Nephron progenitor cell (in vitro differentiated cells): Measurements from ENCODE around the gene CDK3.

ENCODE experiments used
- DNase-seq: peaks from one replicate; pipeline ENCODE4 v3.0.0; 2021
- H3K27ac Mint-ChIP-seq: 2 replicates; pipeline ENCODE4 v1.8.0; 2021; ENCODE audit warnings: mild to moderate bottlenecking, moderate library complexity, mixed read lengths
- H3K27me3 Mint-ChIP-seq: 2 replicates; pipeline ENCODE4 v1.8.0; 2021; ENCODE audit warnings: mild to moderate bottlenecking, low read depth, mixed read lengths; ENCODE audit not compliant: poor library complexity
- H3K36me3 Mint-ChIP-seq: 2 replicates; pipeline ENCODE4 v1.8.0; 2021; ENCODE audit warnings: low read depth, mixed read lengths
- H3K4me1 Mint-ChIP-seq: 2 replicates; pipeline ENCODE4 v1.8.0; 2021; ENCODE audit warnings: mixed read lengths
- H3K4me3 Mint-ChIP-seq: 2 replicates; pipeline ENCODE4 v1.8.0; 2021; ENCODE audit warnings: mild to moderate bottlenecking, moderate library complexity, mixed read lengths
- H3K9me3 Mint-ChIP-seq: 2 replicates; pipeline ENCODE4 v1.8.0; 2021; ENCODE audit warnings: mild to moderate bottlenecking, moderate library complexity, mixed read lengths
- TF ChIP-seq, protein P1 (sequence below): fragments of 200-600 bp; sonication (generic); IDR thresholded peaks from 2 replicates; pipeline ENCODE4 v1.5.0; 2021; ENCODE audit warnings: antibody characterized with exemption

The CDK3 gene

DNA sequence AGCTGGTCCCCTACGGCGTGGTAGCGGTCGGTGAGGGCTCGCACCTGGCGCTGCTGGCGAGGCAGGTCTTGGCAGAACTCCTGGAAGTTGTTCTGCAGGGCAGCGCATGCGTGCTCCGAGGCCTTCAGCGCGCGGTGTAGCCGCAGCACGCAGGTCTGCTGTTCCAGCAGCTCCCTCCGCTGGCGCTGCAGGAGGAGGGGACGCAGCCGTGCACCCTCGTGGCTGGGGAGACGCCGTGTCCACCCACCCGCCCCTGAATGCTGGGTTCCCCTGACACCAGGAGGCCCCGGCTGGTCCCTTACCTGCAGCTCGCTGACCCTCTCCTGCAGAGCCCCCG is 14.2 kb downstream of the CDK3 start:
- Mint-ChIP-seq H3K27ac (no peak overlapping the region), H3K36me3 (no peaks in the 10 kb centered on the region), H3K27me3 (peaks cover 29% of the 10 kb centered on the region), H3K9me3 (no peaks in the 10 kb centered on the region), H3K4me3 (no peak overlapping the region), H3K4me1 (peaks cover 19% of the 10 kb centered on the region)
- TF ChIP-seq, protein P1, sequence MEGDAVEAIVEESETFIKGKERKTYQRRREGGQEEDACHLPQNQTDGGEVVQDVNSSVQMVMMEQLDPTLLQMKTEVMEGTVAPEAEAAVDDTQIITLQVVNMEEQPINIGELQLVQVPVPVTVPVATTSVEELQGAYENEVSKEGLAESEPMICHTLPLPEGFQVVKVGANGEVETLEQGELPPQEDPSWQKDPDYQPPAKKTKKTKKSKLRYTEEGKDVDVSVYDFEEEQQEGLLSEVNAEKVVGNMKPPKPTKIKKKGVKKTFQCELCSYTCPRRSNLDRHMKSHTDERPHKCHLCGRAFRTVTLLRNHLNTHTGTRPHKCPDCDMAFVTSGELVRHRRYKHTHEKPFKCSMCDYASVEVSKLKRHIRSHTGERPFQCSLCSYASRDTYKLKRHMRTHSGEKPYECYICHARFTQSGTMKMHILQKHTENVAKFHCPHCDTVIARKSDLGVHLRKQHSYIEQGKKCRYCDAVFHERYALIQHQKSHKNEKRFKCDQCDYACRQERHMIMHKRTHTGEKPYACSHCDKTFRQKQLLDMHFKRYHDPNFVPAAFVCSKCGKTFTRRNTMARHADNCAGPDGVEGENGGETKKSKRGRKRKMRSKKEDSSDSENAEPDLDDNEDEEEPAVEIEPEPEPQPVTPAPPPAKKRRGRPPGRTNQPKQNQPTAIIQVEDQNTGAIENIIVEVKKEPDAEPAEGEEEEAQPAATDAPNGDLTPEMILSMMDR: no peak
- no peak for DNase-seq

- H3K36me3 Mint-ChIP-seq: no peaks in the 10 kb centered on the region
- no peaks in the 10 kb centered on the region for H3K9me3 Mint-ChIP-seq
- H3K27me3 Mint-ChIP-seq: peaks cover 33% of the 10 kb centered on the region
- H3K4me1 Mint-ChIP-seq: peaks cover 27% of the 10 kb centered on the region
- TF ChIP-seq, protein P1: no peak
- H3K27ac Mint-ChIP-seq: no peak overlapping the region
- H3K4me3 Mint-ChIP-seq: no peak overlapping the region
- DNase-seq: no peak
Observed at GRCh38 chr17:76017481-76018339, 17.1 kb downstream of the CDK3 start.

- DNase-seq: no peak
- Mint-ChIP-seq H3K27me3 (peaks cover 27% of the 10 kb centered on the region), H3K4me1 (peaks cover 31% of the 10 kb centered on the region), H3K36me3 (no peaks in the 10 kb centered on the region), H3K4me3 (no peak overlapping the region), H3K27ac (no peak overlapping the region), H3K9me3 (no peaks in the 10 kb centered on the region)
- TF ChIP-seq, protein P1: no peak
Observed at GRCh38 chr17:76018340-76018680, 17.7 kb downstream of the CDK3 start.

- no peak overlapping the region for H3K27ac Mint-ChIP-seq
- no peak overlapping the region for H3K4me3 Mint-ChIP-seq
- no peaks in the 10 kb centered on the region for H3K36me3 Mint-ChIP-seq
- TF ChIP-seq, protein P1: no peak
- no peak for DNase-seq
- H3K9me3 Mint-ChIP-seq: no peaks in the 10 kb centered on the region
- peaks cover 26% of the 10 kb centered on the region for H3K4me1 Mint-ChIP-seq
- H3K27me3 Mint-ChIP-seq: peaks cover 25% of the 10 kb centered on the region
Observed at GRCh38 chr17:76018801-76019200, 18.1 kb downstream of the CDK3 start.

GRCh38 chr17:76019833-76020467 is 19.3 kb downstream of the CDK3 start:
- peaks cover 27% of the 10 kb centered on the region for H3K4me1 Mint-ChIP-seq
- no peaks in the 10 kb centered on the region for H3K9me3 Mint-ChIP-seq
- no peak overlapping the region for H3K4me3 Mint-ChIP-seq
- H3K36me3 Mint-ChIP-seq: no peaks in the 10 kb centered on the region
- peaks cover 25% of the 10 kb centered on the region for H3K27me3 Mint-ChIP-seq
- TF ChIP-seq, protein P1: no peak
- H3K27ac Mint-ChIP-seq: no peak overlapping the region
- no peak for DNase-seq

DNA sequence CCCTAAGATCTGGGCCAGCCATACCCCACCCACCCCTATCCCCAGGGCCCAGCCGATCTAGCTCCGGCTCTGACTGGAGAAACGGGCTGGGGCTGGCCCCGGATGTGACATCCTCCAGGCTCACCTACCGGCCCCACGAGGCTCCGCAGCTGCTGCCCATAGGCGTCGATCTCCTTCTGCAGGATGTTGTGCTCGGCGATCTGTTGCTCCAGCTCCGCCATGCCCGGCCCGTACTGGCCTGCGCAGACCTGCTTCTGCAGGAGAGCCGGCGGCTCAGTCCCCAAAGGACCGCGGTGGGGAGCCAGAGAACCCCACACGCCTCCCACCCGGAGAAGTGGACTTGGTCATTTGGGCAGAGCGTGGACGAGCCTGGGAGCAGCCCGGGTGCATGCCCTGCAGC is 21.6 kb downstream of the CDK3 start:
- H3K27me3 Mint-ChIP-seq: peaks cover 18% of the 10 kb centered on the region
- no peak overlapping the region for H3K27ac Mint-ChIP-seq

More for the DNA sequence above, 21.6 kb downstream of the CDK3 start:
- TF ChIP-seq, protein P1: no peak
- no peak overlapping the region for H3K4me3 Mint-ChIP-seq
- peaks cover 35% of the 10 kb centered on the region for H3K4me1 Mint-ChIP-seq
- no peak for DNase-seq
- H3K36me3 Mint-ChIP-seq: no peaks in the 10 kb centered on the region
- H3K9me3 Mint-ChIP-seq: no peaks in the 10 kb centered on the region
